Upper lobe of left lung (tissue), 4 donors: Measurements from ENCODE around the gene MOSMO.

Source experiments
- POLR2A ChIP-seq, 4 donors: fragments of 450-650 bp; IDR thresholded peaks; one replicate each; pipeline ENCODE4 v1.5.1; 2016 to 2017; ENCODE audit warnings: antibody characterized with exemption in 4 of 4, mild to moderate bottlenecking in 2 of 4
- TF ChIP-seq, protein P1 (sequence below), 6 experiments: fragments of 450-650 bp in 4 of 6; fragments of 200-600 bp in 2 of 6; sonication (generic) in 2 of 6; IDR thresholded peaks; one replicate each; pipeline ENCODE4 v1.5.1; 2016 to 2019; ENCODE audit warnings: antibody characterized with exemption in 6 of 6

- TF ChIP-seq, protein P1, sequence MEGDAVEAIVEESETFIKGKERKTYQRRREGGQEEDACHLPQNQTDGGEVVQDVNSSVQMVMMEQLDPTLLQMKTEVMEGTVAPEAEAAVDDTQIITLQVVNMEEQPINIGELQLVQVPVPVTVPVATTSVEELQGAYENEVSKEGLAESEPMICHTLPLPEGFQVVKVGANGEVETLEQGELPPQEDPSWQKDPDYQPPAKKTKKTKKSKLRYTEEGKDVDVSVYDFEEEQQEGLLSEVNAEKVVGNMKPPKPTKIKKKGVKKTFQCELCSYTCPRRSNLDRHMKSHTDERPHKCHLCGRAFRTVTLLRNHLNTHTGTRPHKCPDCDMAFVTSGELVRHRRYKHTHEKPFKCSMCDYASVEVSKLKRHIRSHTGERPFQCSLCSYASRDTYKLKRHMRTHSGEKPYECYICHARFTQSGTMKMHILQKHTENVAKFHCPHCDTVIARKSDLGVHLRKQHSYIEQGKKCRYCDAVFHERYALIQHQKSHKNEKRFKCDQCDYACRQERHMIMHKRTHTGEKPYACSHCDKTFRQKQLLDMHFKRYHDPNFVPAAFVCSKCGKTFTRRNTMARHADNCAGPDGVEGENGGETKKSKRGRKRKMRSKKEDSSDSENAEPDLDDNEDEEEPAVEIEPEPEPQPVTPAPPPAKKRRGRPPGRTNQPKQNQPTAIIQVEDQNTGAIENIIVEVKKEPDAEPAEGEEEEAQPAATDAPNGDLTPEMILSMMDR (IDR thresholded peaks at IDR 0.05), result no peak
- no peak for TF ChIP-seq POLR2A (IDR thresholded peaks at IDR 0.05)
These were observed 83.8 kb downstream of the MOSMO start for GRCh38 chr16:22091721-22092120.
